ENCODE data around the gene PAFAH1B2.
"Not testable (repeated sequence)": the region's sequence is repeated elsewhere in the genome, so short reads cannot be mapped to it uniquely, and the experiment has no call there.

Gene PAFAH1B2

GRCh38 chr11:117181586-117182550 is 37.8 kb downstream of the PAFAH1B2 start:
- ATAC-seq (replicated peaks), result no peak

DNA sequence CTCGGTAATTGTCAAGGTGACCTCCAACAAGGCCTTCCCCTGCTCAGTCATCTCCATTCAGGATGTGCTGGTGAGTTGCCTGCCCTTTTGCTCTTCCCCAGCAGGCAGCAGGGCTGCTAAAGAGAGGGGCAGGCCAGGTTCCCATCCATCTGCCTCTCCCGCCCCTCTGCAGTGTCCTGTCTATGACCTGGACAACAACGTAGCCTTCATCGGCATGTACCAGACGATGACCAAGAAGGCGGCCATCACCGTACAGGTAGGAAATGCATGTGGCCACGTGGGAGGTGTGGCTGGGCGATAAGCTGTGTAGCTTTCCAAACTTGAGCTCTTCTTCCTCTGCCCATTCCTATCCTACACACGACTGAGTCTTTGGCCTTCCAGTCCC is 38.5 kb downstream of the PAFAH1B2 start:
- Mint-ChIP-seq H3K27me3 (no peaks in the 10 kb centered on the region), H3K9me3 (no peaks in the 10 kb centered on the region), H3K4me3 (no peak overlapping the region)

More at GRCh38 chr11:117181586-117182550, 37.8 kb downstream of the PAFAH1B2 start:
- Mint-ChIP-seq H3K36me3 (ENCODE audit: insufficient read depth) (peaks cover 34% of the 10 kb centered on the region), H3K4me3 (no peak overlapping the region), H3K27me3 (no peaks in the 10 kb centered on the region), H3K4me1 (ENCODE audit: low read depth in 2 of 2) (peaks cover 22 to 28% of the 10 kb centered on the region in 2 donors), H3K27ac (peak overlapping the region in 1 of 2 donors; percentile 93), H3K9me3 (no peaks in the 10 kb centered on the region)
- no peak for DNase-seq

DNA sequence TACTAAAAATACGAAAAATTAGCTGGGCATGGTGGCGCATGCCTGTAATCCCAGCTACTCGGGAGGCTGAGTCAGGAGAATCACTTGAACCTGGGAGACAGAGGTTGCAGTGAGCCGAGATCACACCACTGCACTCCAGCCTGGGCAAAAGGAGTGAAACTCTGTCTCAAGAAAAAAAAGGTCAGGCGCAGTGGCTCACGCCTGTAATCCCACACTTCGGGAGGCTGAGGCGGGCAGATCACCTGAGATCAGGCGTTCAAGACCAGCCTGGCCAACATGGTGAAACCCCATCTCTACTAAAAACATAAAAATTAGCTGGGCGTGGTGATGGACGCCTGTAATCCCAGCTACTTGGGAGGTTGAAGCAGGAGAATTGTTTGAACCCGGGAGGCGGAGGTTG is 39.1 kb downstream of the PAFAH1B2 start:
- Mint-ChIP-seq H3K36me3 (ENCODE audit: insufficient read depth) (peaks cover 32% of the 10 kb centered on the region), H3K27ac (peak overlapping the region in 1 of 2 donors; percentile 38), H3K4me1 (ENCODE audit: low read depth in 2 of 2) (peaks cover 21 to 22% of the 10 kb centered on the region in 2 donors)
- not testable (repeated sequence) for H3K27me3 Mint-ChIP-seq; ATAC-seq (replicated peaks); H3K9me3 Mint-ChIP-seq; H3K4me3 Mint-ChIP-seq; DNase-seq

More for the DNA sequence above, 38.5 kb downstream of the PAFAH1B2 start:
- H3K36me3 Mint-ChIP-seq (ENCODE audit: insufficient read depth), result peaks cover 34% of the 10 kb centered on the region
- no peak for DNase-seq
- H3K4me1 Mint-ChIP-seq (ENCODE audit: low read depth in 2 of 2), result peaks cover 24 to 28% of the 10 kb centered on the region in 2 donors
- no peak for ATAC-seq (replicated peaks)
- peak overlapping the region in 1 of 2 donors; percentile 38 for H3K27ac Mint-ChIP-seq

DNA sequence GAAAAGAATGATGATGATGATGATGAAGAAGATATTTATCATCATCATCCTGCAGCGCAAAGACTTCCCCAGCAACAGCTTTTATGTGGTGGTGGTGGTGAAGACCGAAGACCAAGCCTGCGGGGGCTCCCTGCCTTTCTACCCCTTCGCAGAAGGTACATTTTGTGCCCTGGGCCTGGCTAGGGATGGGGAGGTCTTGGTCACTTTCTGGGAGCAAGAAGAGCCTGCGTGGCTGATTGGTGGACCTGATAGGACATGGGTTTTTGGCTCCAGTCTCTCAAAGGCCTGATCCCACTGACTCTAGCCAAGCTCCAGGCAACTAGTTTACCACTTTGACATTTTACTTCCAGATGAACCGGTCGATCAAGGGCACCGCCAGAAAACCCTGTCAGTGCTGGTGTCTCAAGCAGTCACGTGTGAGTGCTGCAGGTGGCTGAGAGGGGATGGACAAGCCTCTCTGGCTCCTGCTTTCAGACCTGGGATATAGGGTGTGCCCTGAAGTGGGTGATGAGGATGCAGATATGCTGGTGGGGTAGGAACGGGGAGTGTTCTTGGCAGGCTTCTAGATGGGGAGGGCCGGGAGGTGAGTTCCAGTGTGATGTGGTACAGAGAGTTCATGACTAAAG is 39.8 kb downstream of the PAFAH1B2 start:
- H3K4me3 Mint-ChIP-seq, result no peak overlapping the region
- peaks cover 34% of the 10 kb centered on the region for H3K36me3 Mint-ChIP-seq (ENCODE audit: insufficient read depth)
- H3K27me3 Mint-ChIP-seq, result no peaks in the 10 kb centered on the region
- ATAC-seq (replicated peaks), result no peak
- peaks cover 19% of the 10 kb centered on the region in 2 donors for H3K4me1 Mint-ChIP-seq (ENCODE audit: low read depth in 2 of 2)
- DNase-seq, result no peak
- H3K9me3 Mint-ChIP-seq, result no peaks in the 10 kb centered on the region
- H3K27ac Mint-ChIP-seq, result peak overlapping the region in 1 of 2 donors; percentile 23

- H3K27ac Mint-ChIP-seq, result peak overlapping the region; percentile 23 to 54
Measured at GRCh38 chr11:117185736-117186430, 41.8 kb downstream of the PAFAH1B2 start.

DNA sequence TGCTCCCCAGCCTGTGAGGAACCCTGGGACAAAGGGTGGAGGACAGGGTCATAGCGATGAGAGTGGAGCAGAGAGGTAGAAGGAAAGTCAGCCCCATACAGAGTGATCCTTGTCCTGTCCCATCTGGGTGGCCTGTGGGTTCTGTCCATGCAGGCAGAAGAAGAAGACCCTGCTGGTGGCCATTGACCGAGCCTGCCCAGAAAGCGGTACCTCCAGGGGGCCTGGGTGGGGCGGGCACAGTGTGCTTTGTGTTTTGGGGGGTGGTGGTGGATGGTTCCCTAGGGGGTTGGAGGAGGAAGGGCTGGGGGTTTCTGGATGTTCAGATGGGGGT is 42.3 kb downstream of the PAFAH1B2 start:
- no peak for ATAC-seq (replicated peaks)
- no peaks in the 10 kb centered on the region for H3K9me3 Mint-ChIP-seq
- H3K36me3 Mint-ChIP-seq (ENCODE audit: insufficient read depth), result peaks cover 20% of the 10 kb centered on the region
- peaks cover 0 to 5% of the 10 kb centered on the region in 2 donors for H3K4me1 Mint-ChIP-seq (ENCODE audit: low read depth in 2 of 2)
- H3K27me3 Mint-ChIP-seq, result no peaks in the 10 kb centered on the region
- DNase-seq, result no peak
- no peak overlapping the region for H3K4me3 Mint-ChIP-seq
- H3K27ac Mint-ChIP-seq, result peak overlapping the region; percentile 23 to 54

More at GRCh38 chr11:117185736-117186430, 41.8 kb downstream of the PAFAH1B2 start:
- Mint-ChIP-seq H3K4me3 (no peak overlapping the region), H3K27me3 (no peaks in the 10 kb centered on the region), H3K36me3 (ENCODE audit: insufficient read depth) (peaks cover 25% of the 10 kb centered on the region), H3K4me1 (ENCODE audit: low read depth in 2 of 2) (peaks cover 5 to 9% of the 10 kb centered on the region in 2 donors), H3K9me3 (no peaks in the 10 kb centered on the region)
- ATAC-seq (replicated peaks) (no peak), DNase-seq (no peak)

DNA sequence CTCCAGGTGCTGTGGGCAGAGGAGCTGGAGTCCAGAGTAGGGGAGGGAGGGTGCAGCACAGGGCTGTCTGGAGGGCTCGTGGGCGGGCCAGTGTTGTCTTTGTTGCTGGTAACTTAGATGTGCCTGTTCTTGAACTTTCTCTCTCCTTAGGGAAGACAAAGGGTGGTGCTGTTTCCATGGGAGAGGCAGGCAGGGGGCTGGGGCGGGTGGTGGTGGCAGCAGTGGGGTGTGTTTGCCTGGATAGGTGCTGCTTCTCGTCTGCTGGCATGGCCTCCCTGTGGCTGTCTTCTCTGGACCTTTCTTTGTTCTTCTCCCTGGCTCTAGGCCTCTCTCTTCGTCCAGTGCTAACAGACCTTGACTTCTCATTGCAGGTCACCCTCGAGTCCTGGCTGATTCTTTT is 42.9 kb downstream of the PAFAH1B2 start:
- no peaks in the 10 kb centered on the region for H3K27me3 Mint-ChIP-seq
- H3K9me3 Mint-ChIP-seq, result no peaks in the 10 kb centered on the region
- H3K4me3 Mint-ChIP-seq, result peak overlapping the region in 1 of 2 donors; percentile 12
- ATAC-seq (replicated peaks) (no peak), DNase-seq (no peak)
- H3K27ac Mint-ChIP-seq, result peak overlapping the region; percentile 3 to 23
- peaks cover 0 to 5% of the 10 kb centered on the region in 2 donors for H3K4me1 Mint-ChIP-seq (ENCODE audit: low read depth in 2 of 2)
- H3K36me3 Mint-ChIP-seq (ENCODE audit: insufficient read depth), result peaks cover 20% of the 10 kb centered on the region

- no peak for ATAC-seq (replicated peaks)
- Mint-ChIP-seq H3K9me3 (no peaks in the 10 kb centered on the region), H3K27ac (no peak overlapping the region), H3K27me3 (no peaks in the 10 kb centered on the region), H3K4me1 (ENCODE audit: low read depth in 2 of 2) (peaks cover 0 to 5% of the 10 kb centered on the region in 2 donors), H3K4me3 (peak overlapping the region in 1 of 2 donors; percentile 12), H3K36me3 (ENCODE audit: insufficient read depth) (peaks cover 20% of the 10 kb centered on the region)
- DNase-seq, result no peak
Measured at GRCh38 chr11:117187428-117187798, 43.3 kb downstream of the PAFAH1B2 start.

DNA sequence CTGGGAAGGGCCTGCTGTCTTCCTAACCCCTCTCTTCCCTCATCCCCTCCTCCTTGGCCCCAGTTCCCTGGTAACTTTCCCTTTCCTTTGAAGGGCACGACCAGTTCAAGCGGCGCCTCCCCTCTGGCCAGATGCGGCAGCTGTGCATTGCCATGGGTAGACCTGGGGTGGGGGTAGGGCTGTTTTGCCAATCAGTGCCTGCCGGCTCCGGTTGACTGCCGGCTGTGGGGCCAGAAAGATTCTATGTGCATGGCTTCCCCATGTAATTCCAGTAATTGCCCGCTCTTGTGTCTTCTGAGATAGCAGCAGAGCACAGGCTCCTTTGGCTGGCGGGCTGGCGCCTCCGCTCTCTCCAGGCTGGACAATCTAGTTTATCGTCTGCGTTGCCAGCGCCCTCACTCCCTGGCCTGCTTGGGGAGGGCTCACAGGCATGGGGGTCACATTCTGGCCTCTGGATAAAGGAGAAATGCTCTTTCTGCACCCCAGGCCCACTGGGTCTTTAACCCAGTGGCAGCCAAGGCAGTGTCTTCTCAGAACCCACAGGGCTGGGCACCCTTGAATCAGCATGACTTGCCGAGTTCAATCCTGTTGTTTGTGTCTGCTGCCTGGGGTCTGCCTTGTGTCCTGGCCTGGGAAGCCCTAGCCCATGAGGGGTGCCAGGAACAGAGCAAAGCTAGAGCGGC is 43.9 kb downstream of the PAFAH1B2 start:
- DNase-seq (no peak), ATAC-seq (replicated peaks) (no peak)
- Mint-ChIP-seq H3K27me3 (no peaks in the 10 kb centered on the region), H3K27ac (no peak overlapping the region), H3K36me3 (ENCODE audit: insufficient read depth) (peaks cover 20% of the 10 kb centered on the region), H3K4me3 (no peak overlapping the region), H3K4me1 (ENCODE audit: low read depth in 2 of 2) (peaks cover 1 to 5% of the 10 kb centered on the region in 2 donors), H3K9me3 (no peaks in the 10 kb centered on the region)

DNA sequence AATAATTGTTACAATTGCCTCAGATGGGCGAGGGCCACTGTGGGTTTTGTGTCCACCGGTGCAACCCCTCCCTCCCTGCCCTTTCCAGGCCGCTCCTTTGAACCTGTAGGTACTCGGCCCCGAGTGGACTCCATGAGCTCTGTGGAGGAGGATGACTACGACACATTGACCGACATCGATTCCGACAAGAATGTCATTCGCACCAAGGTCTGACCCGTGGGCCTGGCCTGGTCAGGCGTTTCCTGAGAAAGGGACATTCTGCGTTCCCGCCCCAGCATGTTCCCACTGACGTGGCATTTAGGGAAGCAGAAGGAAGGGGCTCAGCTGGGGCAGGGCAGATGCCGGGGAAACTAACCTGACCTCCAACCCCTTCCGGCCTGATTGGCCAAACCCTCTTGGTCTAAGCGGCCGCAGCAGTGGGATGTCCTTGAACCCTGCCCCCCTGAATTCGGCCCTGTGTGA is 44.6 kb downstream of the PAFAH1B2 start:
- Mint-ChIP-seq H3K36me3 (ENCODE audit: insufficient read depth) (peaks cover 20% of the 10 kb centered on the region), H3K9me3 (no peaks in the 10 kb centered on the region), H3K27me3 (no peaks in the 10 kb centered on the region), H3K4me3 (no peak overlapping the region), H3K4me1 (ENCODE audit: low read depth in 2 of 2) (peaks cover 4 to 5% of the 10 kb centered on the region in 2 donors), H3K27ac (no peak overlapping the region)
- ATAC-seq (replicated peaks), result no peak
- no peak for DNase-seq

DNA sequence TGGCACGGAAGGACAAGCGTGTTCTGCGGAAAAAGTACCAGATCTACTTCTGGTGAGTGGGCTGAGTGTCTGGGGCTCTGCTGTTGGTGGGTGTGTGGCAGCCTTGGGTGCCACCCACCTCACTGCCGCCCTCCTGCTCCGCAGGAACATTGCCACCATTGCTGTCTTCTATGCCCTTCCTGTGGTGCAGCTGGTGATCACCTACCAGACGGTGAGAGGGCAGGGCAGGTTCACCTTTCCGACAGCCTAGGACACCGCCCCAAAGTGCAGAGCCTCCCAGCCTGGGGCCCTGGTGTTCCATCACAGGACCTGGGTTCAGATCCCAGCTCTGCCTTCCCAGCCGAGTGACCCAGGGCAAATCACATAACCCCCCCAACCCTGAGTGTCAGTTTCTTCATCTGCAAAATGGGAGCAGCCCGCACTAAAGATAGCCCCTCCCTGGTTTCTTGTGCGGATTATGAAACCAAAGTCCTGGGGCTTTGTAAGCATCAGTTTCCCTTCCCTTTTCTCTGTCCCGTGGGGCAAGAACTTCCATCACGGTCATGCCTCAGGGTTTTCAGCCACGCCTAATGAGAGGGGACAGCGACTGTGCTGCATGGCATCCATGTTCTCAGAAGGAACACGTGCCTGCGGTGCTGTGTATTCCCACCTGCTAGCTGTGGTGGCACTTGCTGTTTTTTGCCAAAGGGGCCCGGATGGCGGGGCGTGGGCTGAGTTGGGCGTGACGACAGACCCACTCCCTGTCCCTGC is 45.3 kb downstream of the PAFAH1B2 start:
- Mint-ChIP-seq H3K27me3 (no peaks in the 10 kb centered on the region), H3K36me3 (ENCODE audit: insufficient read depth) (peaks cover 17% of the 10 kb centered on the region), H3K27ac (peak overlapping the region in 1 of 2 donors; percentile 35), H3K4me1 (ENCODE audit: low read depth in 2 of 2) (peaks cover 4 to 5% of the 10 kb centered on the region in 2 donors), H3K4me3 (no peak overlapping the region), H3K9me3 (no peaks in the 10 kb centered on the region)
- DNase-seq, result no peak
- peak; percentile 54 for ATAC-seq (replicated peaks)

DNA sequence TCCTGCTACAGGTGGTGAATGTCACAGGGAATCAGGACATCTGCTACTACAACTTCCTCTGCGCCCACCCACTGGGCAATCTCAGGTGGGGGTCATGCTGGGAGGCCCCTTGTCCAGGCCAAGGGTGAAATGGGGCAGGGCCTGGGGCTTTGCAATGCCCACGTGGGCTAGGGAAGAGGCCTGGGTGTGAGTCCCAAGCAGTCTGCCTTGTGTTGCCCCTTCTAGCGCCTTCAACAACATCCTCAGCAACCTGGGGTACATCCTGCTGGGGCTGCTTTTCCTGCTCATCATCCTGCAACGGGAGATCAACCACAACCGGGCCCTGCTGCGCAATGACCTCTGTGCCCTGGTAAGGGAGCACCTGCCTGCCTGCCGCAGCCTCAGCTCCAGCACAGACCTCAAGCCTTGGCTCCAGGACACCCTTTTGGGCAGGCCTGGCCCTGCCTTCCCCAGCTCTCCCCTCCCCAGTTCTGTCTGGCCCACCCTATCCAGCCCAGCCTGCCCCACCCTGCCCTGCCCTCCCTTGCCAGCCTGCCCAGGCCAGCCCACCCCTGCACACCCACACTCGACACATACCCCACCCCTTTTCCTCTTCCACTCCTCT is 46.0 kb downstream of the PAFAH1B2 start:
- peak overlapping the region in 1 of 2 donors; percentile 74 for H3K27ac Mint-ChIP-seq
- H3K27me3 Mint-ChIP-seq, result no peaks in the 10 kb centered on the region
- DNase-seq (no peak), ATAC-seq (replicated peaks) (no peak)
- no peak overlapping the region for H3K4me3 Mint-ChIP-seq
- H3K9me3 Mint-ChIP-seq, result no peaks in the 10 kb centered on the region
- H3K4me1 Mint-ChIP-seq (ENCODE audit: low read depth in 2 of 2), result peaks cover 4 to 5% of the 10 kb centered on the region in 2 donors
- peaks cover 12% of the 10 kb centered on the region for H3K36me3 Mint-ChIP-seq (ENCODE audit: insufficient read depth)
